GM18505 (cell line): ENCODE data around the gene DPPA3.
"Not testable (repeated sequence)": the region's sequence is repeated elsewhere in the genome, so short reads cannot be mapped to it uniquely, and the experiment has no call there.

ENCODE experiments used
- ATAC-seq: cut with Tn5 transposase; IDR thresholded peaks from one replicate; pipeline ENCODE4 v1.9.1; 2021; ENCODE audit not compliant: unreplicated experiment
- POLR2A ChIP-seq: IDR thresholded peaks from 4 replicates; pipeline ENCODE4 v1.6.1; 2011; ENCODE audit warnings: borderline replicate concordance; ENCODE audit not compliant: insufficient read depth, insufficient read length; ENCODE audit errors: extremely low read depth

Gene DPPA3

GRCh38 chr12:7751394-7751793, 40.2 kb downstream of the DPPA3 start:
- ATAC-seq = no peak
- no peak for TF ChIP-seq POLR2A

- not testable (repeated sequence) for ATAC-seq
These were observed 41.0 kb downstream of the DPPA3 start for GRCh38 chr12:7751941-7752922.

- ATAC-seq = not testable (repeated sequence)
These were observed 44.4 kb downstream of the DPPA3 start for GRCh38 chr12:7755668-7756067.

GRCh38 chr12:7756993-7757392, 45.8 kb downstream of the DPPA3 start:
- ATAC-seq = no peak
- TF ChIP-seq POLR2A = no peak

- ATAC-seq = no peak
- TF ChIP-seq POLR2A = no peak
These were observed 47.5 kb downstream of the DPPA3 start for GRCh38 chr12:7758766-7759140.
